Tibial nerve (tissue), 4 donors: Measurements from ENCODE around the gene NPHS1. TPM values are rescaled to one million over a fixed set of nuclear protein-coding genes. Genes with fewer than 3 reads are reported as not detected.

Experiments
- DNase-seq, 2 donors: peaks; one replicate each; pipeline ENCODE4 v3.0.0-alpha.2; 2019; ENCODE audit warnings: low spot score in 2 of 2
- H3K27ac ChIP-seq, 4 donors: fragments of 200-600 bp; sonication (generic) in 3 of 4; one replicate each; pipeline ENCODE4 v1.5.1; 2017 to 2019; ENCODE audit warnings: mild to moderate bottlenecking in 1 of 4
- H3K27me3 ChIP-seq, 2 donors: fragments of 200-600 bp; sonication (generic) in 1 of 2; one replicate each; pipeline versions ENCODE4 v1.5.1 to v1.6.0; 2017 to 2019
- H3K36me3 ChIP-seq, 3 donors: fragments of 200-600 bp; sonication (generic); one replicate each; pipeline ENCODE4 v1.5.1; 2018 to 2019
- H3K4me1 ChIP-seq, 4 donors: fragments of 200-600 bp; sonication (generic) in 3 of 4; one replicate each; pipeline ENCODE4 v1.5.1; 2017 to 2019
- H3K4me3 ChIP-seq, 4 donors: fragments of 200-600 bp; sonication (generic) in 3 of 4; one replicate each; pipeline ENCODE4 v1.5.1; 2017 to 2019; ENCODE audit warnings: mild to moderate bottlenecking in 1 of 4, moderate library complexity in 1 of 4
- H3K9me3 ChIP-seq, 4 donors: fragments of 200-600 bp; sonication (generic) in 3 of 4; one replicate each; pipeline ENCODE4 v1.5.1; 2017 to 2019
- CTCF ChIP-seq, 5 experiments: fragments of 200-600 bp in 3 of 5; fragments of 450-650 bp in 2 of 5; sonication (generic) in 3 of 5; IDR thresholded peaks; one replicate each; pipeline ENCODE4 v1.5.1; 2016 to 2019; ENCODE audit warnings: antibody characterized with exemption in 5 of 5, mild to moderate bottlenecking in 3 of 5, moderate library complexity in 2 of 5
- EP300 ChIP-seq, 2 donors: sonication (generic); formaldehyde crosslinking; IDR thresholded peaks; one replicate each; pipeline ENCODE4 v1.6.1; 2017; ENCODE audit warnings: antibody characterized with exemption in 2 of 2, mild to moderate bottlenecking in 1 of 2
- POLR2A ChIP-seq, 2 donors: fragments of 450-650 bp; IDR thresholded peaks; one replicate each; pipeline ENCODE4 v1.6.1; 2017; ENCODE audit warnings: antibody characterized with exemption in 2 of 2, mild to moderate bottlenecking in 2 of 2, moderate library complexity in 2 of 2
- WGBS, 2 donors: methylation state at CpG; one replicate each; pipeline ENCODE4 v1.1.5; 2018; 5-methylcytosine and 5-hydroxymethylcytosine counted together
- total RNA-seq, 4 donors: library from RNA; depleted of rRNA; stranded (reverse); fragments of >200 nt; gene quantifications; one replicate each; pipeline ENCODE4 v1.1.0, GENCODE V29; 2016

Gene NPHS1
- total RNA-seq, 4 donors from 2014 or later: not detected

DNA sequence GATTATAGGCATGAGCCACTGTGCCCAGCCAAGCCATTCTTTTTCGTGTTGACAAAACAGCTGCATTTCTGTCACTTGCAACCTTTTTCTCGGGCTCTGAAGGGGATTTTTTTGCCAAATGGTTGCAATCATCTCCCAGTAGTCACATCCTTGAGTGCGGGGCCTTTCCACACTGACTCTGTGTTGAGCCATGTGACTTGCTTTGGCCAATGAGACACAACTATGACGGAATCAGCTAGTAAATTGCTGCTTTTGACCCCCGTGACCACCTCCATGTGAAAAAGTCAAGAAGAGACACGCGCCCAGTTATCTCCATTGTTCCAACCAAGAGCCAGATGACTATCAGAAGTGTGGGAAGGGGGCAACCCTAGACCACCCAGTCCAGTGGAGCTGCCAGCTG lies 18.3 kb downstream of the NPHS1 start:
- TF ChIP-seq CTCF (IDR thresholded peaks at IDR 0.05) (no peak), EP300 (IDR thresholded peaks at IDR 0.05) (no peak), POLR2A (IDR thresholded peaks at IDR 0.05) (no peak)
- peaks cover 0 to 27% of the 10 kb centered on the region in 2 donors for H3K27me3 ChIP-seq
- no peak for DNase-seq
- H3K9me3 ChIP-seq: peaks cover 0 to 17% (median 2%) of the 10 kb centered on the region in 4 donors
- no peaks in the 10 kb centered on the region for H3K4me1 ChIP-seq
- H3K36me3 ChIP-seq: no peaks in the 10 kb centered on the region
- H3K27ac ChIP-seq: no peak overlapping the region
- no peak overlapping the region for H3K4me3 ChIP-seq
- WGBS, 2 donors: 45 to 62% methylated on average over 7 of the region's 7 CpGs

DNA sequence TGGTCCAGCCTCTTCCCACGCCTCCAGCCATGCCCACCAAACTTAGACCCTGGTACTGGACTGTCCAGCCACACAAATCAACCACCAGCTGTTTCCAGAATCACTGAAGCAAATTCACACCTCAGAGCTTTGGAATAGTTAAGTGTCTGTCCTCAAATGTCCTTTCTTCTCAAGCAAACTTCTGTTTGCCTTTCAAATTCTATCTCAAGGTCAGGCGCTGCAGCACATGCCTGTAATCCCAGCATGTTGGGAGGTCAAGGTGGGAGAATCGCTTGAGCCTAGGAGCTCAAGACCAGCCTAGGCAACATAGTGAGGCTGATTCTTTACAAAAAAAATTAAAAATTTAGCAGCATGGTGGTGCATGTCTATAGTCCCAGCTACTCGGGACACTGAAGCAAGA lies 20.2 kb downstream of the NPHS1 start:
- WGBS, 2 donors: 68 to 74% methylated on average over 4 of the region's 4 CpGs
- no peak overlapping the region for H3K4me3 ChIP-seq
- TF ChIP-seq EP300 (IDR thresholded peaks at IDR 0.05) (no peak), POLR2A (IDR thresholded peaks at IDR 0.05) (no peak), CTCF (IDR thresholded peaks at IDR 0.05) (no peak)
- no peak overlapping the region for H3K27ac ChIP-seq
- no peak for DNase-seq
- H3K4me1 ChIP-seq: no peaks in the 10 kb centered on the region
- peaks cover 0 to 33% of the 10 kb centered on the region in 2 donors for H3K27me3 ChIP-seq
- no peaks in the 10 kb centered on the region for H3K36me3 ChIP-seq
- no peaks in the 10 kb centered on the region for H3K9me3 ChIP-seq

DNA sequence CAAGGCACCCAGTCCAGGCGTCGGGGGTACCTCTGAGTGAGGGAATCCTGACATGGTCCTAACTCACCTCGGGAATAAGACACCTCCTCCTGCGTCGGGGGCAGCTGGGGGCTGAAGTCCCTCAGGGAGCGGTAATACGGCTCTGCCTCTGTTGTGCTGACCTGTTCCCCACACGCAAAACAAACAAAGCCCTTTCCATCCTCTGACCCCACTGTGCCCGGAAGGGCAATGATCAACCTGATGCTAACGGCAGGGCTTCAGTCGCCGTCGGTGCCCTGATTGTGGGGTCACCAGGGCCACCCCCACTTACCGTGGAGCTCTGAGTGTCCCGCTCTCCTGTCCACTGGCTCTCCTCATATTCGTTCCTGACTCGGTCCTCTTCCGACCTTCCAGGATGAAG lies 21.3 kb downstream of the NPHS1 start:
- no peak for DNase-seq
- TF ChIP-seq POLR2A (IDR thresholded peaks at IDR 0.05): no peak
- no peak for TF ChIP-seq EP300 (IDR thresholded peaks at IDR 0.05)
- TF ChIP-seq CTCF (IDR thresholded peaks at IDR 0.05): no peak
- Histone ChIP-seq H3K27me3 (peaks cover 0 to 29% of the 10 kb centered on the region in 2 donors), H3K36me3 (no peaks in the 10 kb centered on the region), H3K4me1 (no peaks in the 10 kb centered on the region), H3K4me3 (no peak overlapping the region), H3K9me3 (no peaks in the 10 kb centered on the region), H3K27ac (no peak overlapping the region)
- WGBS, 2 donors: 67 to 73% methylated on average over 18 of the region's 18 CpGs

DNA sequence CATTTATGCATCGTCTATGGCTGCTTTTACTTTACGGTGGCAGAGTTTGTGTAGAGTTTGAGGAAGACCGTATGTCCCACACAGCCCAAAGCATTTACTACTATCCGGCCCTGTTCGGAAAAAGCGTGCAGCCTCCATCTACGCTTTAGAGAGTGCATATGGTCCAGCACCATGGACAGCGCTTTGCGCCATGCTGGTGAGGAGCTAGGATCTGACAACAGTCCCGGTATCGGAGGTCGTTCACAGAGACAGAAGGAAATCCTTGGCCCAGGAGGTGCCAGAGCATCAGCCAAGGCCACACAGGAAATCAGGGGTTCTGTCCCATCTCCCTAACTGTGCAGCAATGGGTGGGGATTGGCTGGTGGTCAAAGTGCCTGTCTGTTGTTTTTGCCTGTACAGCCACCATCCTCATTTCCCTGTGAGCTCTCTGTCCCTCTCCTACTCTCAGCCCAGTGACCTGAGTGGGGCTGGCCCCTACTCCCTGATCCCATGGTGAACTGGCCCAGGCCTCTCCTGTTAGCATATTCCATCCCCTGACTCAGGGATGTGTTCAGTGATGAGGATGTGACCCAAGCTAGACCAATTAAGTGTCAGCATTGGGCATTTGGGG lies 23.5 kb downstream of the NPHS1 start:
- peaks cover 0 to 32% of the 10 kb centered on the region in 2 donors for H3K27me3 ChIP-seq
- no peak overlapping the region for H3K27ac ChIP-seq
- DNase-seq: peak in 1 of 2 donors; percentile 59
- TF ChIP-seq CTCF (IDR thresholded peaks at IDR 0.05) (no peak), POLR2A (IDR thresholded peaks at IDR 0.05) (no peak), EP300 (IDR thresholded peaks at IDR 0.05) (no peak)
- H3K4me1 ChIP-seq: no peaks in the 10 kb centered on the region
- no peaks in the 10 kb centered on the region for H3K9me3 ChIP-seq
- WGBS, 2 donors: 9 to 10% methylated on average over 12 of the region's 12 CpGs
- H3K4me3 ChIP-seq: no peak overlapping the region
- H3K36me3 ChIP-seq: no peaks in the 10 kb centered on the region

DNA sequence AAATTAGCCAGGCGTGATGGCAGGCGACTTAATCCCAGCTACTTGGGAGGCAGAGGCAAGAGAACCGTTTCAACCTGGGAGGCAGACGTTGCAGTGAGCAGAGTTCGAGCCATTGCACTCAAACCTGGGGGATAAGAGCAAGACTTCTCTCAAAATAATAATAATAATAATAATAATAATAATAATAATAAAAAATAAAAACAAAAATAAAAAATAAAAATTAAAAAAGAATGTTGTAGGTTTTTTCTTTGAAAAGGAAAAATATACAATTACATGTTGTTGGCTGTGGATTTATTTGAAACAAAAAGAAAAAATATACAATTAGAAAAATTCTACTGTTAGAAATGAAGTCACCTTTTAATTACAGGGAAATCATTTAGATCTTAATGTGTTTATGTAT lies 28.2 kb downstream of the NPHS1 start:
- Histone ChIP-seq H3K27me3 (peaks cover 0 to 23% of the 10 kb centered on the region in 2 donors), H3K9me3 (no peaks in the 10 kb centered on the region), H3K36me3 (no peaks in the 10 kb centered on the region), H3K27ac (no peak overlapping the region), H3K4me3 (no peak overlapping the region), H3K4me1 (no peaks in the 10 kb centered on the region)
- DNase-seq: no peak
- no peak for TF ChIP-seq EP300 (IDR thresholded peaks at IDR 0.05)
- no peak for TF ChIP-seq POLR2A (IDR thresholded peaks at IDR 0.05)
- TF ChIP-seq CTCF (IDR thresholded peaks at IDR 0.05): no peak
- WGBS, 2 donors: 80 to 85% methylated on average over 5 of the region's 5 CpGs
